ENCODE measurements around the gene GNB1. TPM values are rescaled to one million over a fixed set of nuclear protein-coding genes. Genes with fewer than 3 reads are reported as not detected.
A peak's percentile ranks its signal among the peaks of the same experiment; 100 is the strongest.

Gene GNB1
- total RNA-seq, 1 experiment from 2014 or later, result 611 TPM

GRCh38 chr1:1883092-1883873 is 7.6 kb downstream of the GNB1 start:
- POLR2A ChIA-PET (ENCODE audit: low non-redundant PET), result interaction anchor here (0.6 kb wide), 2 partner anchors 23 to 128 kb away, joined by 4 to 10 read pairs; no protein-coding TSS in a partner anchor
- Histone ChIP-seq H3K27ac (ENCODE audit: low read depth, low read length, poor library complexity, severe bottlenecking) (peak overlapping the region; percentile 45), H3K27me3 (replicated peaks; ENCODE audit: insufficient read depth, low read depth, low read length, poor library complexity) (no peaks in the 10 kb centered on the region), H3K36me3 (ENCODE audit: insufficient read depth, low read length, poor library complexity, severe bottlenecking) (peaks cover 3% of the 10 kb centered on the region), H3K9me3 (ENCODE audit: low read depth, low read length, poor library complexity, severe bottlenecking) (no peaks in the 10 kb centered on the region), H3K4me1 (ENCODE audit: insufficient read depth, low read length, poor library complexity, severe bottlenecking) (peaks cover 15% of the 10 kb centered on the region), H3K4me3 (ENCODE audit: low read depth, low read length, poor library complexity, severe bottlenecking) (no peak overlapping the region)
- TF ChIP-seq CTCF (conservative IDR thresholded peaks at IDR 0.05; ENCODE audit: low read depth, low read length) (no peak), EZH2 (IDR thresholded peaks at IDR 0.05; ENCODE audit: borderline replicate concordance, low read depth, low read length, poor library complexity, severe bottlenecking) (no peak)
- no TSS peak for BruUV-seq (replicated peaks)
- CTCF ChIA-PET, result no interaction called here
- peak; percentile 57 for DNase-seq (ENCODE audit: low spot score)
- intact Hi-C loops (cut with micrococcal nuclease; ENCODE audit: unreplicated experiment), result no loop called here

GRCh38 chr1:1881727-1882126 is 9.2 kb downstream of the GNB1 start:
- peaks cover 4% of the 10 kb centered on the region for H3K36me3 ChIP-seq (ENCODE audit: insufficient read depth, low read length, poor library complexity, severe bottlenecking)
- ChIA-PET POLR2A (ENCODE audit: low non-redundant PET) (no interaction called here), CTCF (no interaction called here)
- H3K4me1 ChIP-seq (ENCODE audit: insufficient read depth, low read length, poor library complexity, severe bottlenecking), result peaks cover 7% of the 10 kb centered on the region
- BruUV-seq (replicated peaks), result no TSS peak
- no peaks in the 10 kb centered on the region for H3K27me3 ChIP-seq (replicated peaks; ENCODE audit: insufficient read depth, low read depth, low read length, poor library complexity)
- H3K4me3 ChIP-seq (ENCODE audit: low read depth, low read length, poor library complexity, severe bottlenecking), result no peak overlapping the region
- no peak for DNase-seq (ENCODE audit: low spot score)
- no peak for TF ChIP-seq CTCF (conservative IDR thresholded peaks at IDR 0.05; ENCODE audit: low read depth, low read length)
- intact Hi-C loops (cut with micrococcal nuclease; ENCODE audit: unreplicated experiment), result no loop called here
- no peaks in the 10 kb centered on the region for H3K9me3 ChIP-seq (ENCODE audit: low read depth, low read length, poor library complexity, severe bottlenecking)
- H3K27ac ChIP-seq (ENCODE audit: low read depth, low read length, poor library complexity, severe bottlenecking), result no peak overlapping the region

- DNase-seq (ENCODE audit: low spot score), result no peak
- Histone ChIP-seq H3K27me3 (replicated peaks; ENCODE audit: insufficient read depth, low read depth, low read length, poor library complexity) (no peaks in the 10 kb centered on the region), H3K4me3 (ENCODE audit: low read depth, low read length, poor library complexity, severe bottlenecking) (no peak overlapping the region), H3K36me3 (ENCODE audit: insufficient read depth, low read length, poor library complexity, severe bottlenecking) (peaks cover 14% of the 10 kb centered on the region), H3K9me3 (ENCODE audit: low read depth, low read length, poor library complexity, severe bottlenecking) (no peaks in the 10 kb centered on the region), H3K27ac (ENCODE audit: low read depth, low read length, poor library complexity, severe bottlenecking) (peak overlapping the region; percentile 59), H3K4me1 (ENCODE audit: insufficient read depth, low read length, poor library complexity, severe bottlenecking) (peaks cover 7% of the 10 kb centered on the region)
- ChIA-PET POLR2A (ENCODE audit: low non-redundant PET) (no interaction called here), CTCF (no interaction called here)
- intact Hi-C loops (cut with micrococcal nuclease; ENCODE audit: unreplicated experiment), result no loop called here
- no TSS peak for BruUV-seq (replicated peaks)
- no peak for TF ChIP-seq EZH2 (IDR thresholded peaks at IDR 0.05; ENCODE audit: borderline replicate concordance, low read depth, low read length, poor library complexity, severe bottlenecking)
- no peak for TF ChIP-seq CTCF (conservative IDR thresholded peaks at IDR 0.05; ENCODE audit: low read depth, low read length)
These were observed 10.1 kb downstream of the GNB1 start for GRCh38 chr1:1880617-1881312.
